ENCODE results near the gene EIF4G3.
"Not testable (repeated sequence)": the region's sequence is repeated elsewhere in the genome, so short reads cannot be mapped to it uniquely, and the experiment has no call there.

EIF4G3 gene

GRCh38 chr1:21104683-21105082, 72.0 kb downstream of the EIF4G3 start:
- DNase-seq, result no peak

DNA sequence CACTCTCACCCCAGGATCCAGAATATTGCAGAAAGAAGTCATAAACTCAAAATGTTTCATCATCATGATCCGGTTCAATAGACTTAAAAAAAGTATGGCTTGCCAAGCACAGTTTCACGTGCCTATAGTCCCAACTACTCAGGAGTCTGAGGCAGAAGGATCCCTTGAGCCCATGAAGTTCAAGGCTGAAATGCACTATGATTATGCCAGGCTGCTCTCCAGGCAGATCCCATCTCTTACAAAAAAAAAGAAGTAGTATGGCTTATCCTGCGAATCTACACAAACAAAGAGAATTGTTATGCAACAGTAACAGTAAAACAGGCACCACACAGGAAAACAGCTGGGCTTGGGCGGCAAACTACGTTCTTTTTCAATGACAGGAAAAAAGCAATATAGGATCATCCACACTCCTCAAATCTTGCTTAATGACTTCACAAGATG, 76.2 kb downstream of the EIF4G3 start:
- DNase-seq, result no peak

DNA sequence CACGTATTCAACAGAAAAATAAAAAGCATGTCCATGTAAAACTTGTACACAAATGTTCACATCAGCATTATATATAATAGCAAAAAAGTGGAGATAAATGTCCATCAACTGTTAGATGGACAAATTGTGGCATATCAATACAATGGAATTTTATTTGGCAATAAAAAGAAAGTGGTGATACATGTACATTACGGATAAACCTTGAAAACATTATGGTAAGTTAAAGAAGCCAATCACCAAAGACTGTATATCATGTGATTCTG, 76.9 kb downstream of the EIF4G3 start:
- DNase-seq, result no peak

DNA sequence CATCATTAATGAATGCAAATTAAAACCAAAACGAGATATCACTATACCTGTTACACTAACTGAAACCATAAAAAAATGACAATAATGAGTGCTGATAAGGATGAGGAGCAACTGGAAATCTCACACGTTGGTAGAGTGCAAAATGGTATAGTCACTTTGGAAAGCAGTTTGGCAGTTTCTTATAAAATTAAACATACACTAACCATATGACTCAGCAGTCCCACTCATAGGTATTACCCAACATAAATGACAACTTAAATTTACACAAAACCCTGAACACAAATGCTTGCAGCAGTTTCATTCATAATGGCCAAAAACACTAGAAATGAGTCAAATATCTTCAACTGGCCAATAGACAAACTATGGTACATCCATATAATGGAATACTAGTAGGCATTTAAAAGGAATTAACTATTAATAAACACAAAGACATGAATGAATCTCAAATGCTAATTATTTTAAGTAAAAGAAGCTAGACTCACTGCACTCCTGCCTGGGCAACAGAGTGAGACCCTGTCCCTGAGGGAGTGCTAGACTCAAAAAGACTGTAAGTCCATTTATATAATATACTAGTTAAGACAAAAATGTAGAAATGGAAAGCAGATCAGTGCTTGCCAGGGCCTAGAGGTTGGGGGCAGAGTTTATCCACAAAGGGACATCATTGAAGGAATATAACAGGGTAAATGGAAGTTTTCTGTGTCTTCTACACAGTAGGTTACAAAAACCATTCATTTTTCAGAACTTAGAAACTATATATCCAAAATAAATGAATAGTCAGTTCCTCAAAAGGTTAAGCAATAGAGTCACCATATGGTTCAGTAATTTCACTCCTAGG, 77.4 kb downstream of the EIF4G3 start:
- DNase-seq, result no peak

- no peak for DNase-seq
Observed at GRCh38 chr1:21098186-21098915, 78.3 kb downstream of the EIF4G3 start.

DNA sequence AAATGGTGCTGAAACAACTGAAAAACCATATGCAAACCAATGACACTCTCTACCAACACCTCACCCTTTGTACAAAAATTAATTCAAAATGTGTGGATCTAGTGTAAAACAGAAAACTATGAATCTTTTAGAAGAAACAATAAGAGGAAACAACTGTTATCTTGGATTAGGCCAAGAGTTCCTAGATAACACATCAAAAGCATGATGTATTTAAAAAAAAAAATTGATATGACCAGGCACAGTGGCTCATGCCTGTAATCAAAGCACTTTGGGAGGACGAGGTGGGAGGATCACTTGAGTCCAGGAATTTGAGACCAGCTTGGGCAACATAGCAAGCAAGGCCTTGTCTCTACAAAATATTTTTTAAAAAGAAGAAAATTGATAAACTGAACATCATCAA, 79.0 kb downstream of the EIF4G3 start:
- no peak for DNase-seq

- no peak for DNase-seq
Observed at GRCh38 chr1:21095976-21096375, 80.7 kb downstream of the EIF4G3 start.

GRCh38 chr1:21094282-21094681, 82.4 kb downstream of the EIF4G3 start:
- not testable (repeated sequence) for DNase-seq

DNA sequence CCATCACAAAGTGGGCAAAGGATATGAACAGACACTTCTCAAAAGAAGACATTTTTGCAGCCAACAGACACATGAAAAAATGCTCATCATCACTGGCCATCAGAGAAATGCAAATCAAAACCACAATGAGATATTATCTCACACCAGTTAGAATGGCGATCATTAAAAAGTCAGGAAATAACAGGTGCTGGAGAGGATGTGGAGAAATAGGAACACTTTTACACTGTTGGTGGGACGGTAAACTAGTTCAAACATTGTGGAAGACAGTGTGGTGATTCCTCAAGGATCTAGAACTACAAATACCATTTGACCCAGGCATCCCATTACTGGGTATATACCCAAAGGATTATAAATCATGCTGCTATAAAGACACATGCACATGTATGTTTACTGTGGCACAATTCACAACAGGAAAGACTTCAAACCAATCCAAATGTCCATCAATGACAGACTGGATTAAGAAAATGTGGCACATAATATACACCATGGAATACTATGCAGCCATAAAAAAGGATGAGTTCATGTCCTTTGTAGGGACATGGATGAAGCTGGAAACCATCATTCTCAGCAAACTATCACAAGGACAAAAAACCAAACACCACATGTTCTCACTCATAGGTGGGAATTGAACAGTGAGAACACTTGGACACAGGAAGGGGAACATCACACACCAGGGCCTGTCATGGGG, 83.3 kb downstream of the EIF4G3 start:
- DNase-seq, result not testable (repeated sequence)

GRCh38 chr1:21092545-21092944, 84.2 kb downstream of the EIF4G3 start:
- not testable (repeated sequence) for DNase-seq

DNA sequence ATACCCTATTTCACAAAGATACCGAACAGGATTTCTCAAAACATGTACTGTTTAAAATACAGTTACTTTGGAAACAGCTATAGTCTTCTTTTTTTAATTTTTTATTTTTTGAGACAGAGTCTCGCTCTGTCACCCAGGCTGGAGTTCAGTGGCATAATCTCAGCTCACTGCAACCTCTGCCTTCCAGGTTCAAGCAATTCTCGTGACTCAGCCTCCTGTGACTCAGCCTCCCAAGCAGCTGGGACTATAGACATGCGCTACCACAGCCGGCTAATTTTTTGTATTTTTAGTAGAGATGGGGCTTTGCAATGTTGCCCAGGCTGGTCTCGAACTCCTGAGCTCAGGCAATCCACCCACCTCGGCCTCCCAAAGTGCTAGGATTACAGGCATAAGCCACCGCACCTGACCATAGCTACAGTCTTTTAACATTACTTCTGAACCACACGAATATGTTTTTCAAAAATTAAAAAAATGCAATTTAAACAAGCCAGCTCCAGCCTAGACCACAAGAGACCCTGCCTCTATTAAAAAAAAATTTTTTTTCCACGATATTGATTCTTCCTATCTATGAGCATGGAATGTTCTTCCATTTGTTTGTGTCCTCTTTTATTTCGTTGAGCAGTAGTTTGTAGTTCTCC, 85.5 kb downstream of the EIF4G3 start:
- DNase-seq, result peak in 1 of 2 donors; percentile 64

- no peak for DNase-seq
Observed at GRCh38 chr1:21090463-21090862, 86.2 kb downstream of the EIF4G3 start.

GRCh38 chr1:21089731-21090130, 87.0 kb downstream of the EIF4G3 start:
- no peak for DNase-seq

DNA sequence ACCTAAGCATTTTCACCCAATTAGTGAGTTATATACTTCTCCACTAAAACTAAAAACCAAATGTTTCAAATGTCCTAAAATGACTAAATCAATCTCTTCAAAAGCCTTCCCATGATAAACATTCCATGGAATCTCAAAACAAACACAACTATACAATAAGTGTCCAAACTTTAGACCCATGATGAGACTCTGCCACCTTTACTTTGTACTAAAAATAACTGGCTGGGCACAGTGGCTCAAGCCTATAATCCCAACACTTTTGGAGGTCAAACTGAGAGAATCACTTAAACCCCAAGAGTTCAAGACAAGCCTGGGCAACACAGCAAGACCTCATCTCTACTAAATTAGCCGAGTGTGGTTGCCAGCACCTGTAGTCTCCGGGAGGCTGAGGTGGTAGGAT, 87.4 kb downstream of the EIF4G3 start:
- DNase-seq, result no peak

DNA sequence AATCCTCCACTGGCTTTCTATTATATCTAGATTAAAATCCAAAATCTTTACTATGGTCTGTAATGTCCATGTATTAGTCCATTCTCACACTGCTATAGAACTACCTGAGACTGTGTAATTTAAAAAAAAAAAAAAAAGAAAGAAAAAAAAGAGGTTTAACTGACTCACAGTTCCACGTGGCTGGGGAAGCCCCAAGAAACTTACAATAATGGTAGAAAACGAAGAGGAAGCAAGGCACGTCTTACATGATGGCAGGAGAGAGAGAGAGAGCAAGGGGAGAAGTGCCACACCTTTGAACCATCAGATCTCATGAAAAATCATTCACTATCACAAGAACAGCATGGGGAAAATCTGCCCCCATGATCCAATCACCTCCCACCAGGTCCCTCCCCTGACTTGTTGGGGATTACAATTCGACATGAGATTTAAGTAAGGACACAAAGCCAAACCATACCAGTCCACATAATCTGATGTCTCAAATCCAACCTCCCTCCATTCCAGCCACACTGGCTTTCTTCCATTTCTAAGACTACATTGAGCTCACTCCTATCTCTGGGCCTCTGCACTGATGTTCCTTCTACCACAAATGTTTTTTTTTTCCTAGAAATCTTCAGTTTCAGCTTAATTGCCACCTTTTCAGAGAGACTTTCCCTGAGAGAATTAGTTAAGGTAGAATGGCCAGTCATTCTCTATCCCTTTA, 92.4 kb downstream of the EIF4G3 start:
- no peak for DNase-seq

- no peak for DNase-seq
Observed at GRCh38 chr1:21082073-21082472, 94.6 kb downstream of the EIF4G3 start.

DNA sequence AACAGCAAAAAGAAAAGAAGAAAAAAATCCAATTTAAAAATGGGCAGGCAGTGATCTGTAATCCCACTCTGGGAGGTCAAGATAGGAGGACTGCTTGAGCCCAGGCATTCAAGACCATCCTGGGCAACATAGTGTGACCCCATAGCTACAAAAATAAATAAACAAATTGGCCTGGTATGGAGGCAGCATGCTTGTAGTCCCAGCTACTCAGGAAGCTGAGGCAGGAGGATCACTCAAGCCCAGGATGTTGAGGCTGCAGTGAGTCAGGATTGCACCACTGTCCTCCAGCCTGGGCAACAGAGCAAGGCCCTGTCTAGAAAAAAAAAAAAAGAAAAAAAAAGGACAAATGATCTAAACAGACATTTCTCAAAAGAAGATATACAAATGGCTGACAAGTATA, 99.6 kb downstream of the EIF4G3 start:
- DNase-seq, result peak in 1 of 2 donors; percentile 15

DNA sequence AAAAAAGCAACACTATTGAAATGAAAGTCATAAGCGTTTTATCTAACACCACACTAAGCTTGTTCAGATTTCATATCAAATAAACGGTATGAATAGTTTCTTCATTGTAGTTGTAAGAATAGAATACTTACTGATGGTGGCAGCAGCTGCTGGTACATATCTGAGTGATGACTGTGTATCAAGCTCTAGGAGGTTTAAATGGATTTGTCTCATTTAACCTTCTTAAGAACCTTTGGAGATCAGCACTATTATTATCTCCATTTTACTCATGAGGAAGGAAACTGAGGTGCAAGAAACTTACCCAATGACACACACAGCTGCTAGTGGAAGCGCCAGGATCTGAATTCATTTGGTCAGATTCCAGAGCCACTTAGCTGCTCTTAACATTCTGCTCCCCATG, 104.0 kb downstream of the EIF4G3 start:
- DNase-seq, result no peak

DNA sequence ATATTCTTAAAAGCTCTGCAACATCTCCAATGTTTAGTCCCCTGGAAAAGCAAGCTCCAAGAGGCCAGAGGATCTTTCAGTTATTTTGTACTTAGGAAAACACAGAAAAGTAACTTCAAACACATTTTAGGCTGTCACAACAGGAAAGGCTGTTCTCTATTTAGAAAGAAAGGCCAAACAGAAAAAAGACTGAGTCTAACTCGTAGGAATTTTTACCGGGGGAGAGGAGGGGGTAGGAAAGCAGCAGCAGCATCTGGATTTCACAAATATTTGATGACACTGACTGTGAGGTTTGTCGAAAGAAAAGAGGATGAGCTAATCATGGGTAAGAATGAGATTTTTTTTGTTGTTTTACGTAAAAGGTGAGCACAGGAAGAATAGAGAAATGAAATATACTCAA, 107.1 kb downstream of the EIF4G3 start:
- DNase-seq, result no peak

DNA sequence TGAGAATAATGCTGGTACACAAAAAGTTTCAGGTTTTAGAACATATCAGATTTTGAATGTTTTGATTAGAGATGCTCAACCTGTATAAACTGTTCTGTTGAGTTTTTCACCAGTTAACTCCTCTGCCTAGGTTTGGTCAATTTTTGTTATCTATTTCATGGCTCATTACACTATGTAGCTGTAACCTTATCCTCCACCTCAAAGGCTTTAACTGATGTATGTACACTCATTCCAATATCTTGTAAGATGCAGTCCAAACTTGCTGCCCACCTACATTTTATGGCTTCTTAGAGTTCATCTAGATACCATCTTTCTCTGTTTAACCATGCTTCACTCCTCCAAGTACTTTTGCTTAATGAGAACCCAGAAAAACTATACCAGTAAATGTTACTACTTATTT, 107.8 kb downstream of the EIF4G3 start:
- DNase-seq, result no peak

DNA sequence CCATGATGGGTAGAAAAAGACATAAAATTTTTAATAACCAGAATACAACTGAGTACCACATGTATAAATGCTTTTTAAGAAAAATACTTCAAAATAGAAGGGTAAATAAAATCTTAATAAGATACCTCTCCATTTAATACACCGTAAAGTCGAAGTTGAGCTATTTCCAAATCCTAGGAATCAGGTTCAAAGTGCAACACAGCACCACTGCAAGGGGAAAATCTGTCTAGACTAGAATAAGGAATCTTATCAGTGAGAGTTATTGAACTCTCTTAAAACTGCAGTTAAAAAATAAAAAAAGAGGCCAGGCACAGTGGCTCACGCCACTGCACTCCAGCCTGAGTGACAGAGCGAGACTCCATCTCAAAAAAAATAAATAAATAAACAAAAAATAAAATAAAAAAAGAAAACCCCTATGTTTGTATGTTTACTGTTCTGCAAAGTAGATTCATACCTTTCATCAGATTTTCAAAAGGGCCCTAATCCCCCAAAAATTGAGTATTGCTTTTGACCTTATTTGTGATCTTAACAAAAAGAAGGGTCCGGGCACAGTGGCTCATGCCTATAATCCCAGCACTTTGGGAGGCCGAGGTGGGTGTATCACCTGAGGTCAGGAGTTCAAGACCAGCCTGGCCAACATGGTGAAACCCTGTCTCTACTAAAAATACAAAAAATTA, 109.0 kb downstream of the EIF4G3 start:
- no peak for DNase-seq

DNA sequence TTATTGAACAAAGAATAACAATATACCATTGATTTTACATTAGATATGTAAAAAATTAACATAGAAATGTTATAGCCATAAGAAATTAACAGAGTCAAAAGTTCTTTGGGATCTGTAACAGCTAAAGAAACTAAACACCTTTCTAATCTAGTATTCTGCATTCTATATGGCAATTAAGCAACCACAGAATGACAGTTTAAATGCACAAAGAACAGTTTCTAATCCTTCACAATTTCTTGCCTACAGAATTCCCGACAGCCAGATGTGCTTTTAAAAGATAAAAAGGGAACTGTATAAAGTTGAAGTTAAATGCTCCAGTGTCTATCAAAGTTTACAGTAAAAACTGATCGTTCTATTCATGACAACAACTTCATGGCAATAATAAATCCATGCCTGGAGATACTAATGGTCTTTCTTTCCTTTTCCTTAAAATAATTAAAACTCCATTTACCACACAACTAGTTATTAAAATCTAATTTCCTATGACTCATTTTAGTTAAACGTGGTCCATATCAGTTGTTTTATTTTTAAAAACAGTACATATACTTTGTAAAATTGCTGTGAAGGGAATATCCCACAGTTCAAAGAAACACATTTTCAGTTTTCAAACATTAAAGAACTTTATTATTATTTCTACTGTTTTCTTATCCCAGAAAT, 110.2 kb downstream of the EIF4G3 start:
- DNase-seq, result no peak
